ES-I3 (cell line): ENCODE data around the gene CORO6.

ENCODE experiments used
- H3K36me3 ChIP-seq: 2 replicates; pipeline ENCODE4 v1.6.1; 2013; ENCODE audit warnings: mild to moderate bottlenecking, low read length, control low read depth, moderate library complexity; ENCODE audit not compliant: insufficient read depth
- H3K4me1 ChIP-seq: 2 replicates; pipeline ENCODE4 v1.6.1; 2013; ENCODE audit warnings: mild to moderate bottlenecking, control low read depth, low read length; ENCODE audit not compliant: insufficient read depth
- H3K9ac ChIP-seq: 2 replicates; pipeline ENCODE4 v1.6.1; 2013; ENCODE audit warnings: low read depth, mild to moderate bottlenecking, low read length, moderate library complexity
- H3K9me3 ChIP-seq: 2 replicates; pipeline ENCODE4 v1.6.1; 2013; ENCODE audit warnings: mild to moderate bottlenecking, low read length, moderate library complexity; ENCODE audit not compliant: control insufficient read depth, insufficient read depth

CORO6 gene

DNA sequence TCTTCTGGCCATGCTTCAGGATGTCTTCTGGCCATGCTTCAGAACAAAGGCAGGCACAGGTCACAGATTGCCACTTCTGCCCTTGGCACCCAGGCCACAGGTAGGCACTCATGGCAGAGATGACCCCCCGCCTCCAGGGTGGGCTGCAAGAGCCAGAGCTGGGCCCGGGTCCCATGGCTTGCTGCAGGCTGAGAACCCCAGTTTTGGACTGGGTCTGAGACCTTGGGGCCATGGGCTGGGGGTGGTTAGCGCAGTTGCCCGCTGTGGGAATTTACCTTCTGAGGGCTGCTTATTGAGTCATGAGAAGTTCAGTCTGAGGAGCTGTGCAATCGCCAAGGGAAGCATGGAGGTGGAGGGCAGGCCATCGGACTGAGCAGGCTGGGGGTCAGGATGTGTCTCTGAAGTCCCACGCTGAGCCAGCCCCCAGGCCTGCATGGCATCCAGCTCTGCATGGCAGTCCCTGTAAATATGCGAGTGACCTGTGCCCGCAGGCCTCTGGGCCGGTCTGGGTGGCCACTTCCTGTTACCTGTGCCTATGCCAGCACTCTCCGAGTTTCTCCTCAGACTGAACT is 28.1 kb downstream of the CORO6 start:
- Histone ChIP-seq H3K36me3 (no peaks in the 10 kb centered on the region), H3K4me1 (peaks cover 10% of the 10 kb centered on the region), H3K9ac (no peak overlapping the region), H3K9me3 (no peaks in the 10 kb centered on the region)

GRCh38 chr17:29593591-29594518 is 28.9 kb downstream of the CORO6 start:
- peak overlapping the region; percentile 61; the same call in 1 of the 2 replicates for H3K9ac ChIP-seq
- no peaks in the 10 kb centered on the region for H3K9me3 ChIP-seq
- H3K36me3 ChIP-seq = no peaks in the 10 kb centered on the region
- peaks cover 10% of the 10 kb centered on the region for H3K4me1 ChIP-seq

GRCh38 chr17:29592850-29593551 is 29.7 kb downstream of the CORO6 start, which contains the start of gene ANKRD13B:
Gene ANKRD13B (plus strand): TSS chr17:29593132. CDS start chr17:29593622, 490 bp downstream.
- peak within 1 kb of the TSS; percentile 61; the same call in 1 of the 2 replicates for H3K9ac ChIP-seq
- H3K36me3 ChIP-seq = no peaks in the 10 kb centered on the region
- H3K4me1 ChIP-seq = peaks cover 10% of the 10 kb centered on the region
- no peaks in the 10 kb centered on the region for H3K9me3 ChIP-seq

DNA sequence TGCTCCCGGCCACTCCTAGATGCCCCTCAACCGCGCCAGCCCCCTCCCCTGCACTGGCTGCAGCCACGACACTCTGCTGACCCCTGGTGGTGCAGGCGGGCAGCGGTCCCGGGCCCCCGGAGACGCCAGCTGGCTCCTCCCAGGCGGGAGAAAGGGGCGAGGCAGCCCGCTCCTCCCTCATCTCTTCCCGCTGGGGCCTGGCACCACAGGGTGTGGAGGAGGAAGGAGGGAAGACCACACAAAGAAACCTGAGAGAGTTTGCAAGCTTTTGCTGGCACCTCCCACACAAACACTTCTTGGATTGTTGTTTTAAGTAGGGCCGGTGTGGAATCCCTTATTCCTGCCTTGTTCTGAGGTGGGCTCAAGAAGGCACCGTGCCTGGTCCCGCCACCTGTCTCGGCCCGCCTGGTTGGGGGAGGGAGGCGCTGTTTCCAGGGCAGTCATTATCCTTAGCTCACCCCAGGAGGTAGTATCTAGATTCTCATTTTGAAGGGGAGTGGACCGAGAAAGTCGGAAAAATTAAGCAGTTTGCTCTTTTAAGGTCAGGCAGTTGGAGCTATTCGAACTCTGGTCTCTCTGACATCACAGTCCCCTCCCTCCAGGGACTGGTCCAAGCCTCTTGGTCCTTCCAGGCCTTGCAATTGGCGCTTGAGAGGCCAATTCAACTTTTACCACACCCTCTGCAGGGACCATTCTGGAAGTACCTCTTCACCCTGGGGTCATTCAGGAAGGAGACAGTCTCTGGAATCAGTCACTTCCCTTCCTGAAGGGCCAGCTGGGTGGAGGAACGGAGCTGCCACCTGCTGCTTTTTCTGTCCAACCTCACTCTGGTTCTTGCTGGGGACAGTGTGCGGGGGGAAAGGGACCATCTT is 30.7 kb downstream of the CORO6 start:
- Histone ChIP-seq H3K36me3 (no peaks in the 10 kb centered on the region), H3K9ac (peak overlapping the region; percentile 69; the same call in 1 of the 2 replicates), H3K4me1 (peaks cover 4% of the 10 kb centered on the region)

DNA sequence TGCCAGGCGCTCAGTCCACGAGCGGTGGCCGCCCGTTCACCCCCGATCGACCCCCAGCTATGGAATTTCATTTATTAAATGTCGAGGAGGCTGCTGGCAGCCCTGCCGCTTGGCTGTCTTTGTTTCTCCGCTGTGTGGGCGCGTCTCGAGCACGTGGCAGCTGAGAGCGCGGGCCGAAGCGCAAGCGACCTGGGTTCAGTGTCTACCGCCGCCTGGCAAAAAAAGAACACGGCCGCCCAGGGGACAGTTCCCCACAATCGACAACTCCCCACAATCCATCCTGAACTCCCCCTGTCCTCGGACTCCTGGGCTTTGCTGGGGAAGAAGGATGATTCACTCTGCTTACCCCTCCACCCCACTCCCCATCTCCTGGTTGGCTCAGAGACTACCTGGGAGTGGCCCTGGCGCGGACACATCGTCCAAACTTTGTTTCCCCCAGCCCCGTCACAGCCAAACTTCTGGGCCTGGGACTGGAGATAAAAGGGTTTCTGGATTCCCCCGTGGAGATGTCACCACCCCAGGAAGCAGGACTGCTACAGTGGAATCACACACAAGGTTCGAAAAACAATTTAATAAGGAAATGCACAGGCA is 31.5 kb downstream of the CORO6 start:
- Histone ChIP-seq H3K36me3 (no peaks in the 10 kb centered on the region), H3K9ac (peak overlapping the region; percentile 69)

More for the DNA sequence above, 30.7 kb downstream of the CORO6 start:
- no peaks in the 10 kb centered on the region for H3K9me3 ChIP-seq

GRCh38 chr17:29590411-29591145 is 32.1 kb downstream of the CORO6 start:
- H3K4me1 ChIP-seq = peaks cover 4% of the 10 kb centered on the region; the same call in 1 of the 2 replicates
- H3K9me3 ChIP-seq = no peaks in the 10 kb centered on the region
- no peaks in the 10 kb centered on the region for H3K36me3 ChIP-seq
- peak overlapping the region; percentile 69; the same call in 1 of the 2 replicates for H3K9ac ChIP-seq

More for the DNA sequence above, 31.5 kb downstream of the CORO6 start:
- H3K4me1 ChIP-seq = peaks cover 3% of the 10 kb centered on the region; the same call in 1 of the 2 replicates
- no peaks in the 10 kb centered on the region for H3K9me3 ChIP-seq

DNA sequence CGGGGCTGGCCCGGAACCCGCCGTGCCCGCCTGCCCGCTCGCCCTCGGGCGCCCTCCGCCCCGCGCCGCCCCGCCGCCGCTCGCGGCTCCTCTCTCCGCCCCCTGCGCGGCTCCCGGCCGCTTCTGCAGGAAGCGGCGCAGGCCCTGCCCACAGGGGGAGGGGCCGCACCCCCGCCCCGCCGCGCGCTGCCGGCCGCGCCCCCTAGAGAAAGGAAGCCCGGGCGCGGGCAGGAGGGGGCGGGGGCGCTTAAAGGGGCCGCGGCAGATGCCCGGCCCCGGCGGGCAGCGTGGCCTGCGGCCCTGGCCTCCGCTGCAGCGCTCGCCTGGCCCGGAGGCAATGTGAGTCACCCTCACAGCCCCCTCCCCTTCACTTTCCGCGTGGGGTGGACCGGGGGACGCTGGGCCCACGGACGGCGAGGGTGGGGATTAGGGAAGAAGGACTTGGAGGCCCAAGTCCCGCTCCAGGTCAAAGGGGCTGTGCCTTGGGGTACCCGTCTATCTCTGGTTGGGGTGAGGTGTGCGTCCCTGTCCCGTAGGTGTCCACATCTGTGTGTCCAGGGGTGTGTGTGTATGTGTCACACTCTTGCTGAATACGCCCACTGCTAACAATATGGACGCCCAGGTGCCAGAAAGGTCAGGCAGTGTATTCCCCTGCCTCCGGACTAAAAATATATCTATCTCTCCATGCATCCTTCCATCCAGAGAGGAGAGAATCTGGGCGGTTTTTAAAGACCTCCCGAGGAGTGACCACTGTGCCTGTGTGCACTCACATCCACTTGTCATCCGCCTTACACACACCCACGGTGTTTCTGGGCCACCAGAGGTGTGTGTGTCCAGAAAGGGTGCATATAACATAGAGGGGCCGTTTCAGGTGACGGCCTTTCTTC is 32.9 kb downstream of the CORO6 start, which contains the start of gene GIT1:
Gene GIT1 (minus strand): TSS at position 125 of the 887 bp plus-strand sequence. CDS start 270 bp downstream, outside the sequence.
- H3K9me3 ChIP-seq = no peaks in the 10 kb centered on the region
- peak within 1 kb of the TSS; percentile 69 for H3K9ac ChIP-seq
- H3K4me1 ChIP-seq = peaks cover 12% of the 10 kb centered on the region; the same call in 1 of the 2 replicates
- no peaks in the 10 kb centered on the region for H3K36me3 ChIP-seq

DNA sequence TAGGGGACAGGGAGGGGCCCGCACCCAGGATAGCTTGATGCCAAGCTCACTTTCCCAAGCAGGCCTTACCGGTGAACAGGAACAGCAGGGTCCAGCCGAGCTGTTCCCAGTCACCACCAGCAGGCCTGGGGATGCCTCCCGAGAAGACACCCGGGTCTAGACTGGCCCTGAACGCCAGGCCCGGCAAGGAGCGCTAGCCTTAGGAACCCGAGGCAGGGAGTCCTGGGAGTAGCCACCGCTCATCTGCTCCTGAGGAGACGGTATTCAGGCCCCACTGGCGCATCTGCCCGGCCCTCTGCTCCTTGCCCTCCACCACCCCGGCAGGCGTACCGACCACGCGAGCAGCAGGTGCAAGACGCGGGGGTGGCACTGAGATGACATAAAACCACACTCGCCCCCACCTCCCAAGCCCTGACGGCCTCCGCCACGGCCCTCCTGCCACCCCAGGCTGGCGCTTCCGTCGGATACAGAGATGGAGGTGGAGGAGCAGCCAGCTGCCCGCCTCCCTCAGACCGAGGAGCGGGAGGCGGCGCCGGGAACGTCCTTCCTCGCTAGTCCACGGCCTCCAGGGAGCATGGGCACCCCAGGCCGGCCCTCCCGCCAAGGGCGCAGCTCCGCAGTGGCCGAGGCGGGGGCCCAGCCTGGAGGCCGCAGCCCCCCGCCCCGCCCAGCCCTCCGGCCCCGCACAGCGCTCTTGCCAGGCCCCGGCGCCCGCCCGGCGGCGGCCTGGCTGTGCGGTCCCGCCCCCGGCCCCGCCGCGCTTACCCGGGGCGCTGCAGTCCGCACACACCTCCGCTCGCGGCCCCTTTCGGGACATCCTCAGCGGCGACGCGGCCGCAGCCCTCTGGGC is 33.9 kb downstream of the CORO6 start:
- Histone ChIP-seq H3K9ac (peak overlapping the region; percentile 58), H3K4me1 (peaks cover 18% of the 10 kb centered on the region; the same call in 1 of the 2 replicates), H3K9me3 (no peaks in the 10 kb centered on the region), H3K36me3 (no peaks in the 10 kb centered on the region)

DNA sequence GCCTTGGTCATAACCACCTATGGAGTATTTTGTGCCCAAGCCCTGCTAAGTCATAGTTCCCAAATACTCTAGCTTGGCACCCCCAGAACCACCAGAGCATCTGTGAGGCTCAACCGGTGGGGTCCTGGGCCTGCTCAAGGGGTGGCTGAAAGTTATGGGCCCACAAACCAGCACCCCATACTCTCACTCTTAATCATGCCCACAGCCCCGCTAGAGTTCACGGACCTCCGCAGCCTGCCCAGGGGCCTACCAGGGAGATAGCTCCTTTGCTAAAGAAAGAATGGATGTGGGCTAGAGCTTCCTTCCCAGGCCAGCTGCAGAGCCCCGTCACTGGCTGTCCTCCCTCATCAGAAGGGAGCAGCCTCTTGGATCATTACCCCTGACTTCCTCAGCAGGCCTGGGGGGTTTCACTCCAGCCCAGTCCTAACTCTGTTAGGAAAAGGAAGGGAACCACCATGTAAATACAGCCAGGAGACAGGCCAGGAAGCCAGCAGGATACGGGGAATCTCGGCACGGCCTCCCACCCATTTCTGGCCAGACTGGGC is 34.6 kb downstream of the CORO6 start:
- peaks cover 18% of the 10 kb centered on the region; the same call in 1 of the 2 replicates for H3K4me1 ChIP-seq

GRCh38 chr17:29587591-29587990 is 35.1 kb downstream of the CORO6 start:
- Histone ChIP-seq H3K9ac (no peak overlapping the region), H3K9me3 (no peaks in the 10 kb centered on the region), H3K4me1 (peaks cover 18% of the 10 kb centered on the region; the same call in 1 of the 2 replicates), H3K36me3 (no peaks in the 10 kb centered on the region)

More for the DNA sequence above, 34.6 kb downstream of the CORO6 start:
- Histone ChIP-seq H3K9me3 (no peaks in the 10 kb centered on the region), H3K36me3 (no peaks in the 10 kb centered on the region), H3K9ac (peak overlapping the region; percentile 58)
